Parathyroid adenoma (tissue), 2 donors: ENCODE measurements around the gene LEFTY1.

Experiments
- H2AFZ ChIP-seq: fragments of 300-600 bp; sonication (generic); one replicate; pipeline ENCODE4 v1.7.0; 2017; ENCODE audit warnings: antibody characterized with exemption, mild to moderate bottlenecking
- H3K27ac ChIP-seq: fragments of 300-600 bp; sonication (generic); one replicate; pipeline ENCODE4 v1.7.0; 2017
- H3K27me3 ChIP-seq: fragments of 300-600 bp; sonication (generic); one replicate; pipeline ENCODE4 v1.7.0; 2017; ENCODE audit warnings: low read length; ENCODE audit not compliant: control insufficient read depth, insufficient read depth
- H3K36me3 ChIP-seq: fragments of 300-600 bp; sonication (generic); one replicate; pipeline ENCODE4 v1.7.0; 2017; ENCODE audit warnings: low read length; ENCODE audit not compliant: control insufficient read depth, insufficient read depth
- H3K4me1 ChIP-seq: fragments of 300-600 bp; sonication (generic); one replicate; pipeline ENCODE4 v1.7.0; 2017; ENCODE audit warnings: control low read depth
- H3K4me2 ChIP-seq: fragments of 300-600 bp; sonication (generic); one replicate; pipeline ENCODE4 v1.7.0; 2017; ENCODE audit warnings: low read length
- H3K4me3 ChIP-seq: fragments of 300-600 bp; sonication (generic); one replicate; pipeline ENCODE4 v1.7.0; 2017; ENCODE audit warnings: low read depth, low read length
- H3K79me2 ChIP-seq: fragments of 300-600 bp; sonication (generic); one replicate; pipeline ENCODE4 v1.7.0; 2017; ENCODE audit warnings: control low read depth
- H3K9ac ChIP-seq: fragments of 300-600 bp; sonication (generic); one replicate; pipeline ENCODE4 v1.7.0; 2017; ENCODE audit warnings: mild to moderate bottlenecking
- H3K9me3 ChIP-seq: fragments of 300-600 bp; sonication (generic); one replicate; pipeline ENCODE4 v1.7.0; 2017; ENCODE audit warnings: low read length; ENCODE audit not compliant: control insufficient read depth
- TF ChIP-seq, protein P1 (sequence below): fragments of 300-600 bp; sonication (generic); IDR thresholded peaks from one replicate; pipeline ENCODE4 v1.7.0; 2017; ENCODE audit warnings: antibody characterized with exemption, mild to moderate bottlenecking
- donor health status: primary hyperparathyroidism.

Gene LEFTY1

DNA sequence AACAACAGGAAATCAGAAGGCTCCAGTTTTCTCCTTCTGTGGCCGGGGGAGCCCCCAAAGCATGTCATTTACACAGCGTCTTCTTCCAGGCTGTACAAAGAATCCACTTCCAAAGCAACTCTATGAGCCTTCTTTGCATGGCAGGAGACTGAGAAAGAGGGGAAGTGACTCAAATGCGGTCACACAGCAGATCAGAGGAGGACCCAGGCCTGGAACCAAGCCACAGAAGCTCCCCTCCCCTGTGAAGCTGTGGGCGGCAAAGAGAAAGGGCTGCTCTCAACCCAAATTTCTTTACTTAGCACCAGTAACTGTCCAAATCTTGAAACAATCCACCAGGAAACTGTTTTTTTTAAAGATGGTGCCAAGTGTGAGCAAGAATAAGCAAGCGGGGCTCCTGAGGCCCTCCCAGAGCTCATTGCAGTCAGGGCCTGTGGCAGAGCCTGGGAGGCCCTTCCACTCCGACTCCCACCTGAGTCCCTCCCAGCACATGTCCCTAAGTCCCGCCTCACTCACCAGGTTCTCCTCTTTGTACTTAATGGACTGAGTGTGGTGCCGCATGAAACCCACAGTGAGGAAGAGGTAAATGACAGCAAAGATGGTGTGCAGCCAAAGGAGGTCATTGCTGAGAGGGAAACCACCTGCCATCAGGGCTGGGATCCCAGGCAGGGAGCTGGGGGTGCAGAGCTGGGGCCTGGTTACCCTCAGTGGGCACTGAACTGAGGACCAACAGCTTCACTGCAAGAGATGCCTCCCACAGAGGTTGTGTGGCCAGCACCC, 22.7 kb downstream of the LEFTY1 start:
- peaks cover 3% of the 10 kb centered on the region for H3K4me1 ChIP-seq
- TF ChIP-seq, protein P1, sequence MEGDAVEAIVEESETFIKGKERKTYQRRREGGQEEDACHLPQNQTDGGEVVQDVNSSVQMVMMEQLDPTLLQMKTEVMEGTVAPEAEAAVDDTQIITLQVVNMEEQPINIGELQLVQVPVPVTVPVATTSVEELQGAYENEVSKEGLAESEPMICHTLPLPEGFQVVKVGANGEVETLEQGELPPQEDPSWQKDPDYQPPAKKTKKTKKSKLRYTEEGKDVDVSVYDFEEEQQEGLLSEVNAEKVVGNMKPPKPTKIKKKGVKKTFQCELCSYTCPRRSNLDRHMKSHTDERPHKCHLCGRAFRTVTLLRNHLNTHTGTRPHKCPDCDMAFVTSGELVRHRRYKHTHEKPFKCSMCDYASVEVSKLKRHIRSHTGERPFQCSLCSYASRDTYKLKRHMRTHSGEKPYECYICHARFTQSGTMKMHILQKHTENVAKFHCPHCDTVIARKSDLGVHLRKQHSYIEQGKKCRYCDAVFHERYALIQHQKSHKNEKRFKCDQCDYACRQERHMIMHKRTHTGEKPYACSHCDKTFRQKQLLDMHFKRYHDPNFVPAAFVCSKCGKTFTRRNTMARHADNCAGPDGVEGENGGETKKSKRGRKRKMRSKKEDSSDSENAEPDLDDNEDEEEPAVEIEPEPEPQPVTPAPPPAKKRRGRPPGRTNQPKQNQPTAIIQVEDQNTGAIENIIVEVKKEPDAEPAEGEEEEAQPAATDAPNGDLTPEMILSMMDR: no peak
- no peaks in the 10 kb centered on the region for H3K79me2 ChIP-seq
- H3K9me3 ChIP-seq: no peaks in the 10 kb centered on the region
- no peak overlapping the region for H3K4me2 ChIP-seq
- H3K9ac ChIP-seq: no peak overlapping the region
- no peak overlapping the region for H3K4me3 ChIP-seq
- H3K27ac ChIP-seq: no peak overlapping the region
- no peak overlapping the region for H2AFZ ChIP-seq
- H3K36me3 ChIP-seq: no peaks in the 10 kb centered on the region
- no peaks in the 10 kb centered on the region for H3K27me3 ChIP-seq

DNA sequence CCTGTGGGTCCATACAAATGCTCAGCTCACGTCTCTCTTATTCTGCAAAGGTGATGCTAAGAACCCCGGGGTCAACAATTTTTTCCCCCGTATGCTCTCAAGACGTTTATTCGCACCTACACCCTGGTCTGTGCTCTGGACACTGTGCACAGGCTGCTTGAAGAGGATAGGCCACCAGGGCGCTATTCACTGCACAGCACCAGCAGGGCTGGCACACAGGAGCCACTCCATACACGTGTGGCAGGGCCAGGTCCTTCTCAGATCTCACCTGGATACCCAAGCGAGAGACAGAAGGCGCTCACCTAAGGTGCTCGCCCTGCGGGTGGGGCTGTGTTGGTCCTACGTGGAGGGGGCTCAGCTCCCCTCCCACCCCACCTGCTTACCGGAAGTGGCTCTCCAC, 23.4 kb downstream of the LEFTY1 start:
- Histone ChIP-seq H3K9me3 (no peaks in the 10 kb centered on the region), H3K4me2 (no peak overlapping the region), H3K4me3 (no peak overlapping the region), H3K9ac (no peak overlapping the region), H3K4me1 (no peaks in the 10 kb centered on the region), H3K27me3 (no peaks in the 10 kb centered on the region), H2AFZ (no peak overlapping the region), H3K36me3 (no peaks in the 10 kb centered on the region), H3K79me2 (no peaks in the 10 kb centered on the region), H3K27ac (no peak overlapping the region)
- TF ChIP-seq, protein P1: no peak

- no peak overlapping the region for H3K4me3 ChIP-seq
Measured at GRCh38 chr1:225863167-225863566, 25.8 kb downstream of the LEFTY1 start.

GRCh38 chr1:225862581-225862950, 26.4 kb downstream of the LEFTY1 start:
- TF ChIP-seq, protein P1: no peak
- no peak overlapping the region for H3K4me2 ChIP-seq
- no peak overlapping the region for H3K4me3 ChIP-seq
- no peak overlapping the region for H3K9ac ChIP-seq
- no peak overlapping the region for H2AFZ ChIP-seq
- H3K36me3 ChIP-seq: no peaks in the 10 kb centered on the region
- no peaks in the 10 kb centered on the region for H3K4me1 ChIP-seq
- no peaks in the 10 kb centered on the region for H3K27me3 ChIP-seq
- no peaks in the 10 kb centered on the region for H3K79me2 ChIP-seq
- no peak overlapping the region for H3K27ac ChIP-seq
- no peaks in the 10 kb centered on the region for H3K9me3 ChIP-seq

More at GRCh38 chr1:225863167-225863566, 25.8 kb downstream of the LEFTY1 start:
- no peak overlapping the region for H2AFZ ChIP-seq
- H3K4me2 ChIP-seq: no peak overlapping the region
- no peak overlapping the region for H3K9ac ChIP-seq
- no peaks in the 10 kb centered on the region for H3K4me1 ChIP-seq
- no peaks in the 10 kb centered on the region for H3K9me3 ChIP-seq
- H3K36me3 ChIP-seq: no peaks in the 10 kb centered on the region
- H3K27ac ChIP-seq: no peak overlapping the region
- H3K27me3 ChIP-seq: no peaks in the 10 kb centered on the region
- H3K79me2 ChIP-seq: no peaks in the 10 kb centered on the region
- TF ChIP-seq, protein P1: no peak
